Fibroblast of villous mesenchyme (primary cell): Measurements from ENCODE around the gene EHMT2. TPM values are rescaled to one million over a fixed set of nuclear protein-coding genes. Genes with fewer than 3 reads are reported as not detected.

Source experiments
- DNase-seq: peaks from one replicate; pipeline ENCODE4 v3.0.0-alpha.2; 2010; ENCODE audit warnings: low read depth
- H3K4me3 ChIP-seq: 2 replicates; pipeline ENCODE4 v1.5.1; 2011; ENCODE audit warnings: low read depth, mild to moderate bottlenecking, low read length
- CTCF ChIP-seq: IDR thresholded peaks from 2 replicates; pipeline ENCODE4 v1.5.1; 2012; ENCODE audit warnings: low read depth, mild to moderate bottlenecking, low read length; ENCODE audit not compliant: insufficient read depth
- total RNA-seq: library from RNA; depleted of rRNA; stranded (reverse); fragments of >200 nt; gene quantifications from 2 replicates; pipeline ENCODE4 v1.2.3, GENCODE V29; 2012

Gene EHMT2
- total RNA-seq, result 38.0 and 42.7 TPM in 2 replicates

- peak; percentile 74 for DNase-seq
- TF ChIP-seq CTCF, result no peak
- peak within 1 kb of the TSS; percentile 70 for H3K4me3 ChIP-seq
These were observed at the start of gene EHMT2 for GRCh38 chr6:31897612-31898382. TSS of gene EHMT2 (minus strand) at chr6:31897698. CDS start at chr6:31897677, 21 bp downstream.

GRCh38 chr6:31947070-31947675, 49.7 kb upstream of the EHMT2 start:
- no peak overlapping the region for H3K4me3 ChIP-seq
- no peak for TF ChIP-seq CTCF

GRCh38 chr6:31946370-31946885, 48.9 kb upstream of the EHMT2 start:
- no peak overlapping the region for H3K4me3 ChIP-seq
- no peak for DNase-seq
- no peak for TF ChIP-seq CTCF

More at GRCh38 chr6:31947070-31947675, 49.7 kb upstream of the EHMT2 start:
- no peak for DNase-seq

GRCh38 chr6:31945507-31946369, 48.2 kb upstream of the EHMT2 start, which contains the start of gene CFB:
TSS of gene CFB (plus strand) at chr6:31946095. CDS start at chr6:31946222, 127 bp downstream.
- peak; percentile 86 for DNase-seq
- TF ChIP-seq CTCF, result no peak
- peak within 1 kb of the TSS; percentile 31 for H3K4me3 ChIP-seq

- TF ChIP-seq CTCF, result no peak
- DNase-seq, result no peak
- H3K4me3 ChIP-seq, result no peak overlapping the region
These were observed 47.6 kb upstream of the EHMT2 start for GRCh38 chr6:31945154-31945506.

GRCh38 chr6:31943742-31944141, 46.2 kb upstream of the EHMT2 start:
- DNase-seq, result no peak
- no peak for TF ChIP-seq CTCF

More at GRCh38 chr6:31943742-31944141, 46.2 kb upstream of the EHMT2 start:
- H3K4me3 ChIP-seq, result no peak overlapping the region
